Stimulated activated CD8-positive, alpha-beta memory T cell treated with anti-CD3 and anti-CD28 coated beads, Interleukin-12 subunit alpha, Interleukin-12 subunit beta, amount 100 ng/mL, for 24 hours (primary cell): ENCODE data around the gene RBPJ.
"Not testable (repeated sequence)": the region's sequence is repeated elsewhere in the genome, so short reads cannot be mapped to it uniquely, and the experiment has no call there.

Experiments used
- DNase-seq: peaks from one replicate; pipeline ENCODE4 v3.0.0-alpha.2; 2020; ENCODE audit errors: extremely low read depth

RBPJ gene

GRCh38 chr4:26342328-26343037, 21.7 kb downstream of the RBPJ start:
- DNase-seq: no peak

GRCh38 chr4:26343038-26343398, 22.2 kb downstream of the RBPJ start:
- no peak for DNase-seq

DNA sequence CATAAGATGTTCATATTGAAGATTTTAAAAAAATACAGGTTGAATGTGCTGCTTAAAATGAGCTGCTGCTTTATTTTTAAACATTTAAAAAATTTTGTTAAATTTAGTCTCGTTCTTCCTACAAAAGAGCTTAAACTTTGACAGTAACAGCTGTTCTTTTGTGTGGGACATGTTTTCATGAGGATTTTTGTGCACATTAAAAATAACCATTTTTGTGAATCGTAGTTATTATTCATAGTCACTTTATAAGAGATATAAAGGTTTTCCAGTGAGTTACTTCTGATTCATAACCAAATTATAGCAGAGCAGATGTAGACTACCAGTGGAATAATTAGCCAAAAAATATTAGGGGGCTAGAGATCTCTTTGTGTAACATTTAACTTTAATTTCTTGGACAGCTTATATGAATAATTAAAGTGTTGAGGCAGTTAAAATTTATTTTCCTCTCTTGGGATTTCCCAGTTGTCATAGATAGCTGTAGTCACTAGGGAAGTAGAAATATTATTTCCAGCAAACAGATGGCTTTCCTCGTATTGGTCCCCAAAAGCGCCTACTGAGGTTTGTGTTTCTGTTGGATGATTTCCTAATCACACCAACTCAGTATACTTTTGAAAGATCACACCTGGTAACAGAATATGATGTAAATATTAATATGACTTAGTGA, 24.2 kb downstream of the RBPJ start:
- DNase-seq: no peak

DNA sequence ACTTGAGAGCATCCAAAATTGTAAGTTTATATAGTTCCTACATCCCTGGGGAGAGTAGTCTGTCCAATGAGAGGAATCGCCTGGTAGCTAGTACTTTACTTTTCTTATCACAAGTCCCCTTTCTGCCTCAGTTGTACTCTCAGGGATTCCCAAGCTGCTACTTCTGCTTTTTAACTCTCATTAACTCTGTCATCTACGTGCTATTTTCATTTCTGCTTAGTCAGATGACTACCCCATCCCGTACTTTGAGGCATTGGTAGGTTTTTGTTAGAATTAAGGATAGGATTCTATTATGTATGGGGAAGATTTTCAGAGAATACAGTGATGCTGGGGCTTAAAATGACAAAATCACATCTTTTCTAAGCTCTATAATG, 24.7 kb downstream of the RBPJ start:
- DNase-seq: no peak

DNA sequence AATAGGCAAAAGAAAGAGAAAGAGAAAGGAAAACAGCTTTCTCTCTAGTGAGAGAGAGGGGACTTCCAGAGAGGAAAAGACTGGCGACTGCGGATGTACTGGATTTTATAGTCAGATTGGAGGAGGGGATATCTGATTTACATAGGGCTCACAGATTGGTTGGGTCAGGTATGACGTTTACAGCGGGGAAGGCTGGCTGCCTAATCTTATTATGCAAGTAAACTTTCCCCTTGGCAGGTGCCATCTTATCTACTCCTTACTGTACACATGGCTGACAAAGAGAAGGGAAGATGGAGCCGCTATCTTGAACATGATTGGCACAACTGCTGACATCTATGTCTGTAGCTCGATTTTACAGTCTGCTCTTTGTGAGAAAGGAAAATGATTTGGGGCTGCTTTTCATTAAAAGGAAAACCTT, 25.4 kb downstream of the RBPJ start:
- DNase-seq: no peak

DNA sequence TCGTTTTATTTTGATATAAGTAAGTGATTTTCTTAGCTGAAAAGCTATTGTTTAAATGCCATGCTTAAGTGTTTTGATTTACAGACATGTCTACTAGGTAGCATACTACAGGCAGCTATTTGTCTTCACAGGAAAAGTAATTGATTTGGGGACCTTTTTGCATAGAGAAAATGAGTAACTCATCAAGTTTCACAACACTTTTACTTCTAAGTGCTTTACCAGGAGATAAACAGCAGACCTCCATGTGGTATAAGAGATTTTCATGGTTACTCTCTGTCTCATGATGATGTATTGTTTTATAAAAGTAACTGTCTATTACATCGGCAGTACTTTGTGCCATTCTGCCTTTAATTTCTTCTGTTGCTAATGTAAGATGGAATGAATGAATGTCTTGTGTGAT, 28.7 kb downstream of the RBPJ start:
- DNase-seq: no peak

DNA sequence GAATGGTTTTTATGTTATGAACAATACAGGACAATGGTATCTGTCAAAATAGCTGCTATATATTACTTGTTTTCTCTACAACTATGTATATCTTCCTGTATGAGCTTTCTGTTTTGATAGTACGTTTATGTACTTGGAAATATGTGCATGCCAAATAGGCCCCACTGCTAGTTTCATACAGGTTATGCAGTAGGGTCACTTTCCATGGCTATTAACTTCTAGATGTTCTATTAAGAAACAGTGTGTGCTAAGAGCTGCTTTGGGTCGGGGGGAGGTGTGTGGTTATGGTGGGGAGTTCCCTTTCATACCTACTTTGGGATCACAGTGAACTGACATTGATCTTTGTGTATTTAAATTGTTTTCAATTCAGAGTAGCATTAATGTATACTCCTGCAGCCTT, 30.9 kb downstream of the RBPJ start:
- DNase-seq: no peak

GRCh38 chr4:26354491-26354890, 33.7 kb downstream of the RBPJ start:
- DNase-seq: no peak

GRCh38 chr4:26355392-26356052, 34.7 kb downstream of the RBPJ start:
- no peak for DNase-seq

DNA sequence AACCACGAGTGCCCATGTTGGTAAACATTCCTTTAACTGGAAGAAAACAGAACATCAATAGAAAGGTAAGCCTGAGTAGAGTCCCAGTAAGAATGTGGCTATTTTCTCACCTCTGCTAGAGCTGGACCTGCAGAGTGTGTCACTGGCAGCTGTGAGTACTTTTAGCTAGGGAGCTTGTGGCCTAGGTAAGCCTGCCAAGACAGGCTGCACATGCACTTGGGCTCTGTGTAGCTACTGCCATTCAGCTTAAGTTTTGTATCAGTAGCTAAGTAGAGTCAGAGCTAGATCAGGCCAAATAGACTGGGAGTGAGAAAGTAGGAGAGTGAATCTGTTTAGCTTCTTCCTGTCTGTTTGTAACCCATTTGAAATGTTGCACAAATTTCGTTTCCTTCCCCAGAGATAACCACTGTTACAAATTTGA, 35.3 kb downstream of the RBPJ start:
- no peak for DNase-seq

GRCh38 chr4:26359521-26359920, 38.7 kb downstream of the RBPJ start:
- DNase-seq: not testable (repeated sequence)

DNA sequence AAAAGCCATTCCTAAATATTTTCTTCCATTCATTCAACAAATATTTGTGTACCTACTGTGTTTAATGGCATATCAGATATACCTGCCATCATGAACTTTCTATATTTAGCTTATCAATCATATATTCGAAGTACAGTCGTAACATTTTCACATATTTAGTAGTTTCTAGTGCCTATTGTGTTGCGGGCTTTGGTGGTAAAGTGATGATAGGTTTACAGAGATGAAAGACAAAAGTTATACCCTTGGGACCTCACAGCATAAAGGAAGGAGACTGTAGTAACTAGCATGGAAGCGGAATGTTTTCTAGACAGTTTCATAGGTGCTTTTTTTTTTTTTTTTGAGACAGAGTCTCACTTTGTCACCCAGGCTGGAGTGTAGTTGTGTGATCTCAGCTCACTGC, 39.5 kb downstream of the RBPJ start:
- no peak for DNase-seq

DNA sequence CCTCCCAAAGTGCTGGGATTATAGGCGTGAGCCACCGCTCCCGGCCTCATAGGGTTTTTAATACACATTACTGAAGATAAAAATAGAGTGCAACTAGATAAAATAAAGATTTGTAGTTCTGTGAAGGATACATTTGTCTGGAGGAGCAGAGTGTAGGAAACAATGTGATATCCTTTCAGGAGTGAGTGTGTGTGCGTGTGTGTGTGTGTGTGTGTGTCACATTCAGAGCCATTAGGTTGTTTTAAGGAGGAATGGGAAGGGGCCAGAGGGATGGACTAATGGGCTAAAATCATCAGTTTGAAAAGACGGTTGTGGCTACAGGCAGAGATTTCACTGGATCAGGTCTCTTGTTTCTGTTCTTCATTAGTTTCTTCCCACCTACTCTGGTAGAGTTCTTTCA, 40.0 kb downstream of the RBPJ start:
- no peak for DNase-seq

DNA sequence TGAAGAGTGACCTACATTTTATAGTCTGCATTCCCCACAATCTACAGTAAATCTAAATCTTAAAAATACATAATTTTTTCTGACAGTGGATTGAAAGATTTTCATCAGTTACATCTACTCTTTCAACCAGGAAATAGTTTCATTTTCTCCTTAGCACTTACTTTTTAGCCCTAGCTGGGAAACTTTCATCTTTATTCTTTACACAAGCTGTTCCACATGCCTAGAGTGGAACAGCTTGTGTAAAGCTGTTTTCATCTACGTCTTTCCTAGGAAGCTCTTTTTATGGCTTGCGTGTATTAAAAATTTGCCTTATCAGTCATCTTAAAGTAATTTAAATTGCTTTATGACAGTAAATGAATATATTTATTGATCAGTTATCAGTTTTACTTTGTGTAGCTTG, 40.5 kb downstream of the RBPJ start:
- no peak for DNase-seq

- DNase-seq: no peak
Measured at GRCh38 chr4:26362745-26363439, 42.1 kb downstream of the RBPJ start.

- no peak for DNase-seq
Measured at GRCh38 chr4:26365537-26366150, 44.8 kb downstream of the RBPJ start.

GRCh38 chr4:26367811-26368210, 47.0 kb downstream of the RBPJ start:
- DNase-seq: no peak

DNA sequence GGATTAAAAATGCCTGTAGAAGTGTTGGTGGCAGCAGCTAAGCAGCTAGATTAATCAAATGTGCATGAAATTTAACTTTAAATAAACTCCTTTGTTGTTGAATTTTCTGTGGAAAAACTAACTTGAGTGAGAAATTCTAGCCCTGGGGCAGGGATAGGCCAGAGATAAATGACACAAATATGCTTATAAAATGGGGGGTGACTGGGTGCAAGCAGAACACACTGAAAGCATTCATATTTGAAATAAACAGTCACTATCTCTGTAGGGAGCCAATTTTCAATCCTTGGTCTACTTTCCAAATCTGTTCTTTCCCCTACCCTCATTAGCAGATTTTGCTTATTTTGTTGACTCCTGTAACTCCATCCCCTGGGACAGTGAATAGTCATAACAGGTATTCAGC, 47.9 kb downstream of the RBPJ start:
- no peak for DNase-seq

DNA sequence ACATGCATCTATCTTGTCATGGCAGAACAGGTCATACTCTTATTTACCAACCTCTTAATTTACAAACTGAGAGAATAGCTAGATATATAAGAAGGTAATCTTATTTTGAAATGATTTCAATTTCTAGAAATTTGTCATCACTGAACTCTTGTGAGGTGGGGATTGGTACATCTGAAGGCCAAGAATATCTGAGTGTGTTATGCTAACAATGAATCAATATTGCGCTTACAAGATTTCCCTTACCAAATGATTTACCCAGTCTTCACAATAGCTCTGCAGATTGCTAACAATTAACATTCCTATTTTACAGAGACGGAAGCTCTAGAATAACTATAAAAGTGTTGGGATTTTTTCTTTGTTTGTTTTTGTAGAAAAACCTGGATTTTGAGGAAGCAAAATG, 48.3 kb downstream of the RBPJ start:
- no peak for DNase-seq

DNA sequence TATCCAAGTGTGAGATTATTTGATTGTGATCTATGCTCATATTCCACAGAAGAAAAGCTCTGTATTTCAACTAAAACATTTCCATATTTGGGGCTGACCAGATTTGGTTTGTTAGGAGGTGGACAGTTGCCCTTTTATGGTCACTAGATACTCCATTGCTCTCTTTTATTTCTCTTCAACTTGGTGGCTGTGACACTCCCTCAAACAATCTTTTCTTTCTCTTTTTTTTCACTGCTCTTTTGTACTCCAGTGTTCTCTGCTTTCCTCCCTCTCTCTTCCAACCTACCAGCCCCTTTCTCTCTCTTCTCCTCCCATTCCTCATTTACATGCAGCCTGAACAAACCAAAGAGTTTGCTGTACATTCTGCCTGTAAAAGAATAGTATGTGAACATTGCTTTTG, 48.8 kb downstream of the RBPJ start:
- DNase-seq: no peak

DNA sequence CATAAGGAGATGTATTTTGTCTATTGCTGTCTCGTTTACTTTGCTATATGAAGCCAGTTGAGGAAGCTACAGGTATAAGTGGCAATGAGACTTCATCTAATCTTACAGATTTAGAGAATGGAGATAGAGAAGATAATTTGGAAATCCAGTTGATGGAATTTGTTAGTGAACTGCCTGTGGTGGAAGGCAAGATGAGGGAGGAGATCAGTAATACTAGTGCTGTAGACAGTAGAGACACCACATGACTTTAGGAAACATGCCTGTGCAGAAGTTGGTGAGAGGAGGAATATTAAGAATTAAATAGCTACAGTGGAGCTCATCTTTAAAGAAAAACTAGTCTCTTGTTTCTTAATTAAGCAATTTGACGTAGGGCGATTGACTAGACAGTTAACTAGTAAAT, 51.3 kb downstream of the RBPJ start:
- DNase-seq: no peak

GRCh38 chr4:26372525-26373172, 51.8 kb downstream of the RBPJ start:
- peak; percentile 3 for DNase-seq
